NCI-H69 (cell line): ENCODE data around the gene CENPM.

ENCODE experiments used
- DNase-seq: peaks from one replicate; lab custom pipeline; 2025; lab: John Stamatoyannopoulos, UW

The CENPM gene, protein sequence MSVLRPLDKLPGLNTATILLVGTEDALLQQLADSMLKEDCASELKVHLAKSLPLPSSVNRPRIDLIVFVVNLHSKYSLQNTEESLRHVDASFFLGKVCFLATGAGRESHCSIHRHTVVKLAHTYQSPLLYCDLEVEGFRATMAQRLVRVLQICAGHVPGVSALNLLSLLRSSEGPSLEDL

DNA sequence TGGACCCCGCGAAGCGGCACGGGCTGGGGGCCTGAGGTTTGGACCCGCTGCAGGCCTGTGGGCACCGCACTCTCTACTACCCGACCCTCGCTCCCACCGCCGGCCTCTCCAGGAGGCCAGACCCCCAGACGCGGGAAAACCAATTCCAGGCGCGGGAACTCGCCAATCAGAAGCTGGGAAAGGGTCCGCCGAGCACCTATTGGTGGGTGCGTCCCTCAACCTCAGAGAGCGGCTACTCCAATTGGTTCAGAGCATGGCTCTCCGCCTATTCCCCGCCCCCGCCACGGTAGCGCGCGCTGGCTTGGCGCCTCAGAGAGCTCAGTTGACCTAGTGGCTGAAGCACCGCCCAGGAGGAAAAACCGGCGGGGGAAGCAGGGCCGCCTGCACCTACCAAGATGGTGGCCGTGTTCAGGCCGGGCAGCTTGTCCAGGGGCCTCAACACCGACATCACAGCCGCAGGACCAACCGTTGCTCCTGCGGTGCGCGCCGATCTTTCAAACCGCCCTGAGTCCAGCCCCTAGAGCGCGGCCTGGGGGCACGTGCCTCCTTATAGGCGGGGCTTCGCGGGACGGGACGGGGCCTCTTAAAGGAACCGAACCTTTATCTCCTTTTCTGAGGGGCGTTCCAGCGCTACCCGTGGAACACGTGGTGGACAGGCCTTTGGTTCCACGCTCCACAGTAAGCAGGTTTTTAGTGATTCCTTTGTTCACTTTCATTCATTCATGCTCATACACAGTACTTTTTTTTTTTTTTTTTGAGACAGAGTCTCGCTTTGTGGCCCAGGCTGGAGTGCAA lies at the start of gene CENPM:
Gene CENPM, minus strand, starts transcription at position 524 of the 795 bp plus-strand sequence. Its CDS starts 76 bp downstream, at position 448.
- peak; percentile 99 for DNase-seq

DNA sequence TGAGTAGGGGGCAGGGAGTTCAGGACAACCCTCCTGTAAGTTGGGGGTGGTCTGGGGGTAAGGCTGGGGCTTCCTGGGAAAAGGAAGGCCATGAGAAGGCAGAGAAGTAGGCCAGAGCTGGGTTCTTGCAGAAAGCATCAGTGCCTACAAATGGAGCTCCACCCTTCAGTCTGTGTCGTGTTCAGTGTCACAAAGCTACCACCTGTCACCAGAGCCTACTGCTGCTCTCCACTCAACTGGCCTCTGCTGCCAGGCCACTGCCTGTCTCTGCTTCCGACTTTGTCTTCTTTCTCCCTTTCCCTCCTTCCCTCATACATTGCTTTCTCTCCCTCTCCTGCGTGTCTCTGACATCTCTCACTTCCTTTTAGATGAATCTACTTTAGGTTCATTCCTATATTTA lies 48.3 kb upstream of the CENPM start:
- DNase-seq = no peak

DNA sequence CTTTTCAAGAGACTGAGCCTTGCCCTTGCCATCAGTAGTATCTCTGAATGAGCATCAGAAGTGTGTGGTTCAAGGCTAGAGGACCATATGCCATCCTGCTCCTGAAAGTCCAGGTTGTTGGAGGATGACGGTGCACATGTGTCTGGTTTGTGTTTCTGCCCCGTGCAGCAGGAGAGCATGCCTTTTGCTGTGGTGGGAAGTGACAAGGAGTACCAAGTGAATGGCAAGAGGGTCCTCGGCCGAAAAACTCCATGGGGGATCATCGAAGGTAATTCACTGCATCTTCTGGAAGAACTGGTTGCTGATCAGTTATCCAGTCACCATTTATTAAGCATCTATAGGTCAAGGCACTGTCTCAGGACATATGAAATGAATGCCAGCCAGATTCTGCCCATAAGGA lies 45.5 kb upstream of the CENPM start:
- DNase-seq = no peak

DNA sequence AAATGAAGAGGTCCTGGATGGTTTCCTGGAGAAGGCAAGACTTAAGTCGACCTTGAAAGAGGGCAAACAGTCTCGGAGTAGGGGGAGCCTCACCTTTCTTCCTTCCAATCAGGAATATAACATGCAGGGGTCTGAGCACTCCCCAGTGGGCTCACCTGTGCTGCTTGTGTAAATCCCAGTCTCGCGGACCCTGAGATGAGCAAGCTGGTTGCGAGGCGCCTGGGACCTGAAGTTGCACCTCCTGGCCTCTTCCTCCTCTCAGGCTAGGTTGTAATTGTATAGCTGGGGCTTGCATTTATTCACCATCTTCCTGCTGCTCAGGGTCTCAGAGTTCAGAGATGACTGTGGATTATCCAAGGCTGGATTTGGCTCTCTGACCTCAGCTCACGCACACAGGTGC lies 44.2 kb upstream of the CENPM start:
- DNase-seq = no peak

DNA sequence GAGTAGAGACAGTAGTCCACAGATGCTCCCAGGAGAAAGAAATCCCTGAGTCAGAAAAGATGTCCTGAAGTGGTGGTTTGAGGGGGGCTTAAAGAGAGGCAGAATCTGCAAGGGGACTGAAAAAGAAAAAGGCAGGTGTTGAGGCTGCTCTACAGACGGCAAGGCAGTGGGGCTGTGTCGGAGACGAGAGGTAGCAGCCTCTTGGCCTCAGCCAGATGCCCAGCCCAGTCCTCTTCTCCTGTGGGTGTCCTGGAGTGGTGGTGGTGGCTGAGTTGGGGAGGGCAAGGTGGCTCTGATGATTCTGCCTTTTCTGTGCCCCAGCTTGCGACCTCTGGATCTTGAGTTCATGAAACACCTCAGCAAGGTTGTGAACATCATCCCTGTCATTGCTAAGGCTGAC lies 42.3 kb upstream of the CENPM start:
- DNase-seq = no peak

DNA sequence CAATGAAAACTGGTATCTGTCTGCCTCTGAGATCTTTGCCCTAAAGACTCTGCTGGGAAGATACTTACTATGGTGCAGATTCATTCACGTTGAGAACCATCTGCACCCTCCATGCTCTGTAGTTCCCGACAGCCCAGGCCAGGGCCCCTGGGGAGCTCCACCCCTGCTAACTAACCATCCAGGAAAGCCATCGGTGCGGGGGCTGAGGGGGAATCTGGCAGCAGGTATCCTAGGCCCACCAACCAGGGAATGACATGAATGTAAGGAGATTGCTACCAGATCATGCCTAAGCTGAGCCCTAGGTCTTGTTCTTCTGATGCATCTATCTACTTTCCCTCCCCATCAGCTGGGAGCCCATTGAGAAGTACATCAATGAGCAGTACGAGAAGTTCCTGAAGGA lies 40.3 kb upstream of the CENPM start:
- DNase-seq = no peak

DNA sequence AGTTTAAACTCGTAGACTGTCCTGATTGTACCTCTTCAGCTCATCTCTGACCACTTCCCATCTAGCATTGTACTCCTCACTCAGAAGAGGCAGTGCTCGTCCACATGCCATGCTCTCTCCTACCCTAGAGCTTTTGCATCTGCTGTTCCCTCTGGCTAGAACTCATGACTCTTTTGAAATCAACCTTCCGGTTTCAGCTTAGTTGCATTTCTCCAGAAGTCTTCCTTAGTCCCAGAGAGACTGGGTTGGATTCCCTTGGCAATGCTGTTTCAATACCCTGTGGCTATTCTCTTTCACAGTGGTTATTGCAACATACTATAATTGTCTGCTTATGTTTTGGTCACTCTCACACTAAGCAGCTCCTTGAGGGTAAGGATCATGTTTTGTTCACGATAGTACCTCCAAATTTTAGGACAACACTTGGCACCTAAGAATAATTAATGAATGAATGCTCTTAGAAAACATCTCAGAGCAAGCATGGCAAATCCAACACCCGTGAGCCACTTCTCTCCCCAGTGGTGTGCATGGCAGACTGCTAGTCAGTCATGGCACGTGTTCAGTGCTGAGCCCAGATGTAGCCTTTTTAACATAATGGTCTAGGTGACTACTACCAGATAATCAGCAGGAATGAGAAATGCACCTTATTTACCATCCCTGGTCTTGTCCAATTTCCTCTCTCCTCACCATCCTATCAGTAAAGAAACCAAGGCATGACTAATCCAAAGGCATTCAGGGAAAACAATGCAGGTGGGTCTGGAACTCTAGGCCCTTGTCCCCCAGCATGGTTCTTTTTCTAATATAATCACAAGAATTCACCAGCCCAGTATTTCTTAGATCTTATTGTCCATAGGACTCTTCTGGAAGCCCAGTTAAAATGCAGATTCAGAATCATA lies 36.8 kb upstream of the CENPM start:
- no peak for DNase-seq

DNA sequence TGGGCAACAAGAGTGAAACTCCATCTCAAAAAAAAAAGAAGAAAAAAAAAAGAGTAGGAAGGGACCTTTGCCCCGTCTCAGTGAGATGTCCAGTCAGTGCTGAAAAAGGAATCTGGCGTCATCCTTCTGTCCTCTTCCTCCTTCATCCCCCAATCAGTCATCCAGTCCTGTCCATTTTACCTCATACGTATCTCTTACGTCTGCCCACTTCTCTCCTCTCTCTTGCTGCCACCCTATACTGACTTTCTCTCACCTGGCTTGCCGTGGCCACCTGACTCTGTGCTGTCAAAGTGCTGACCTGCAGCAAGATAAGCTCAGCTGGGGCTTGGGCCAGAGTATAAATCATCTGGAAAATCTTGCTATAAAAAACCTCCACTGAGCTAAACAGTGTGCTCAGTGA lies 35.9 kb upstream of the CENPM start:
- DNase-seq = no peak

DNA sequence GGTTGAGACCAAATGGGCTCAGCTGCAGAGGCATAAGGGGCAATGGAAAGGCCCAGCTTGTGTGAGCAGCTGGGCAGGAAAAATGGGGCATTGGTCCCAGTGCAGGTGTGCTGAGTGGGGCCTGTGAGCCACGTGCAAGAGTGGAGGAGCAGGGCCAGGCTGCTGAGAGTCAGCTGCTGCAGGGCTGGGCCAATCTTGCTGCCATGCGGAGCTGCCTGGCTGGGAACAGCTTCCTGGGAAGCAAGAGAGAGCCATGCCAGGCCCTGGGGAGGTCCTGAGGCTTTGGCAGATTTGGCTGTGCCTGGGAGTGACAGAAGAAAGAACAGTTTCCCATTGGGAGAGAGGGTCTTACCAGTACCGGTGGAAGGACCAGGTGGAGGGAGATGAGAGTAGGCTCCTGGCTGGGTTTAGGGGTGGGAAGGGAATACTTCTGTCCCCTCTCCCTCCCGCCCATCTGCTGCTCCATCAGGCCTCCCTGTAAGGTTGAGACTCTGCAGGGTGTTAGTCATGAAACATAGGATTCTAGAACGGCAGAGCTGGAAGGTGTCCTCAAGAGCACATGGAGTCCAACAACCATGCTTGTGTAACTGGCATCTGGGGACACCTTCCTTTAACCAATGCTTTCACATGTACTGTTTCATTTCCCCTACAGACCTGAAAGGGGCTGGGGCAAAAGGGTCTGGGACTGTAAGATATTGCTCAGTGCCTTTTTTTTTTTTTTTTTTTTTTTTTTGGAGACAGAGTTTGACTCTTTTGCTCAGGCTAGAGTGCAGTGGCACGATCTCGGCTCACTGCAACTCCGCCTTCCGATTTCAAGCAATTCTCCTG lies 32.7 kb upstream of the CENPM start:
- peak; percentile 12 for DNase-seq

DNA sequence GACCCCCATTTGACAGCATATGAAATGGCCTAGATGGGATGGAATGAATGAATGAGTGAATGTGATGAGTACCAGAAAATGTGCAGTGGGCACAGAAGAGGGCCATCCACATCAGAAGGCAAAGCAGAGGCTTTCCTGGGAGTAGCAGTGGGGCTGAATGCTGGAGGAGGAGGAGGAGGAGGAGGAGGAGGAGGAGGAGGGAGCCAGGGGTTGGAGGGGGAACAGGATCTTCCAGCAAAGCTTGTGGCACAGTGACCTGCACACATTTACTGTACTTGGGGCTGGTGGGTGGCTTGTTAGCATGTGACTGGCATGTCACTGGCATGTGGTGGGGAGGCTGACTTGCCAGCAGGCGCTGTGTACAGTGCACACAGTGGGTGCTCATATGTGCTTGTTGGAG lies 31.8 kb upstream of the CENPM start:
- DNase-seq = no peak

DNA sequence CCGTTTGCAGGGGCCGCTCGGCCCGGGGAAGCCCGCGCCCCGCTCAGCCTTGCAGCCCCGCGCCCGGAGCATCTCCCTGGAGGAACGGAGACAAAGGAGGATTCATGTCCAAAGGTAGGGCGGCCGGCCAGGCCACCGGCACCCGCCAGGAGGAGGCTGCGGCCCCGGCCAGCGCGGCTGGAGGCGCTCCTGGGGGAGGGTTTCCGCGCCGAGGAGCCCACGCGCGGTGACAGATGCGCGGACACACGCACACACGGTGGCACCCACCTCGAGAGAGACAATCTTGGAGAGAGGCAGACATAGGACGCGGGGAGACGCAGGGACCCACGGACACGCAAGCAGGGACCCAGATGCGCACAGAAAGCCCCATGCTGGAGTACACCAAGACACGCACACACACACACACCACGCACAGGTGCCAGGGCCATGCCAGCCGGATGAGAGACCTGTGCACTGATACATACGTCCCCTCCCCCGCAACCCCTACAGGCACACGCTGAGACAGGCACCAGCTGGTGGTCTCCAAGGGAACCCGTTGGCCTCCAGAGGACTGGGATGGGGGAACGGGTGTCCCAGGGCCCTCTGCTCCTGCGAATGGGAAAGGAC lies 30.1 kb upstream of the CENPM start:
- DNase-seq = peak; percentile 76

DNA sequence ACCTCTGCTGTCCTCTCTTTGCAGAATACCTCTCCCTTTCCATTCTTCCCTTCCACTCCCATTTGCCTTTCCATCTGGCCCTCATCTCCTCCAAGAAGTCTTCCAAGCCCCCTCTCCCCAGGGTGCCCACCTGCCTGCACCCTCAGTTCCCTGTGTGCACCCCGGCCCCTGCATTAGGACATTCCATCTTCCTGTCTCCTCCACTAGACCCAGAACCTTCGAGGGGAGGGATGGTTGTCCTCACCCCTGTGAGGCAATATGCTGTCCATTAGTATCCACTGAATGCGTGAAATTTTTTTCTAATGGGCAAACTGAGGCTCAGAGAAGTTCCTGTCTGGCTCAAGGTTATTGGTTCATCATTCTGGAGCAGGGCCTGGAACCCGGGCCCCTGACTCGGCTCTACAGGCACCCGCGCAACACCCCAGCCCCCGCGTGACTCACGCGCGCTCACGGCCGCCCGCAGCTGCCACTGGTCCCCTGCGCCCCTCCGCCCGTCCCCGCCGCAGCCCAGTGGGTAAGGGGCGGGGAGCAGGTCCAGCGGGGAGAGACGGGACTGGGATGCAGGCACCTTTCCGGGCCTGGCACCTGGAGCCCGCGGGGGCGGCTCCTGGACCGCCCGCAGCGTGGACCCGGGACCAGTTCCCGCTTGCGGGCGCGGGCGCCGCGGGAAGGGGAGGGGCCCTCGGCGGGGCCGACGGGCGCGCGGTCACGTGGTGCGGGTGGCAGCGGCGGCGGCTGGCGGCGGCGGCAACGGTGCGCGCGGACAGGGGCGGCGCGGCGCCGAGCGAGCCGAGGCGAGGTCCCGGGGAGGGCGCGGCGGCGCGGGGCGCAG lies 29.3 kb upstream of the CENPM start:
- DNase-seq = peak; percentile 79

DNA sequence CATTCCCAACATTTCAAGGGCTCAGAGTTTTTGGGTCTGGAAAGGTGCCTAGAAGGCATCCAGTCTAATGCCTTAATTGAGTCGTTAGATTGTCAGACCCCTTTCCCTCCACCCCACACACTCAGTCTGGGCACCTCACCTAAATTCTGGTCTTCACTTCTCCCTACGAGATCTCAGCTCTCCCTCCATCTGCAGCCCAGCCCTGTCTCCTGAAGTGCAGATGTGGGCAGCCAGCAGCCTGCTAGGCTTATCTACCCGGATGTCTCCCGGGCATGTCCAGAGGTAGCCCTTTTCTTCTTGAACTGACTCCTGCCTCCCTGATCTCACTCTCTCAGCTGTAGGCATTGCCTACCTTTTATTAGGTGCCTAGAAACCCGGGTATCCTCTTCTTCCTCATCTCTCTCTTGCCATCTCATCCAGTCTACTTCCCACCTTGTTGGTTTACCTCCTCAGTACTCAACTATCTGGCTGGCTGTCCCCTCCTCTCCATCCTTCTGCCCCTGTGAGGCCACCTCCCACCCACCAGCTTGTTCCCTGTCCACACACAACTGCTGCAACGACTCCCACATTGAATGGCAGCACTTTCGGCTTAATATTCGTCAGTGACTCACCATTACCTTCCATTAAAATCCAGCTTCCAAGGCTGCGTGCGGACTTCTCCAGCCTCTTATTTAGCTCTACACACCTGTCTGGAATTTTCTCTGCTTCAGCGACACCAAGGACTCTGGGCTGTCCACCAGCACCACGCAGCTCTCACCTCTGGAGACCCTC lies 28.5 kb upstream of the CENPM start:
- DNase-seq = peak; percentile 37

DNA sequence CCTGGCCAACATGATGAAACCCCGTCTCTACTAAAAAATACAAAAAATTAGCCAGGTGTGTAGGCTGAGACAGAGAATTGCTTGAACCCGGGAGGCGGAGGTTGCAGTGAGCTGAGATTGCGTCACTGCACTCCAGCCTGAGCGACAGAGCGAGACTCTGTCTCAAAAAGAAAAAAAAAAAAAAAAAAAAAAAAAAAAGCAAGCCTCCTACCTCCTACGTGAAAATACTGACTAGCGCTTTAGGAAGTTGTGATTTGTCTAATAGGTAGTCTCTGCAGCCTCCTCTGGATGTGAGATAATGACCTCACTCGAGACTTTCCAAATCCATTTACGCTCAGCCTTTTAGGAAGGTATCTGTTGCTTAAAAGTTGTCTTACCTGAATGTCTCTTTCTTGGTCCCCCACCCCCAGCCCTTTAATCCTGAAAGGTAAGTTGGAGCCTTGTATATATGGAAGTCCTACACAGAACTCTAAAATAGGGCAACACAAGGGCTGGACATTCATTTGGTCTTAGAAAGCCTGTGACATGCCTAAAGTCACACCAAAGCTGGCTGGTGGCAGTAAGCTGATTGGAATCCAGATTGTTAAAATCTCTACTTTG lies 27.8 kb upstream of the CENPM start:
- DNase-seq = no peak

DNA sequence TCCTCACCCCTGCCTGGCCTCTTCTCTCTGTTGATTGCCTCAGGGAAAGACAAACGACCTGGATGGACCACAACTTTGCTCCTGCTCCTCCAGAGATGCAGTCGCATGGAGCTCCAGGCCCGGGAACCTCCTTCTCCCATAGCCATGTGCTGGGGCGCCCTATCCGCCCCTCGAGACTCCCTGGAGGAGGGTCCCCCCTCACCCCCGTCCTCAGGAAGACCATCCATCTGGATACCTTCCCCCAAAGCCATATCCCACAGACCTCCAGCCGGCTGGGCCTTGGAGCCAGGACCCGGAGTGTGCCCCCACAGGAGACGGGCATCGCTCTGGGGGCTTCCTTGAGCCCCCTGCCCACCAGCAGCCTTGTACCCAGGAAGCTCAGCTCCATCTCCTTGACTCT lies 24.5 kb upstream of the CENPM start:
- no peak for DNase-seq

DNA sequence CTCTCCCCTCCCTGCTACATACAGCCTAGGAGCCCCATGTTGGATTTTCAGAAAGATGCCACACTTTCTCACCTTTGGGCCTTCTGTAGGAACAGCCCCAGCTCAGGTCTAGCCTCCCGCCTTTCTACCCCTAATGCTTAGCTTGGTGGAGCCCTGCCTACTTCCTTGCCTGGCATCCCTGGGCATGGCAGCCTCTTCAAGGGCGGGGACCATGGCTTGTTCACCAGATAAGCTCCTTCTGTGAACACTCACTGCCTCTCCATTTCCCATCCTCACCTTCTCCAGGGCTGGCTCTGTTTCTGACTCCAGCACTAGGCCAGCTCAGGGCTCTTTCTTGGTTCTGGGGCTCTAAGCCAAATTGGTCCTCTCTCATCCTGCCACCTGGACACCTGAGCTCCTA lies 23.6 kb upstream of the CENPM start:
- no peak for DNase-seq

DNA sequence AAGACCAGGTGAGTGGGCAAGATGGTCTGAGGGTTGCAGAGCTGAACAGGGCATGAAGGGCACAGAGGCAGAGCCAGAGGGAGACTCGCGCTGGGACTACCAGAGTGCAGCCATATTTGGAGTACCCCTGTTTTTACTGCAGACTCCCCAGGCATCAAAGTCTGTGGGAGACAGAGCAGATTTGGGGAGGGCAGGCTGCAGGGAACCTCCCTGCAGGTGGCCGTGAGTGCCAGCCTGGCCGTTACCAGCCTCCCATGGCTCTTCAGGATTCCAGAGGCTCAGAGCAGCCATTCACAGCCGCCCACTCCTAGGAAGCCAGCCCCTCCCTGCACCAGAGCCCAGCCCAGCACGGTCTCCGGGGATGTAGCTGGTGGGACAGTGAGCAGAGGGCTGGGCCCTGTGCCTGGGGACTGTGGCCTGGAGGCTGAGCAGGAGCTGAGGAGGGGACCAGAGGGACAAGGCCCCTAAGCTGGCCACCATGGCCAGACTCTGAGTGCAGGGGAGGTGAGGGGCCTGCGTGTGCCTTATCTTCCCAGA lies 22.2 kb upstream of the CENPM start, which contains the start of gene SEPTIN3:
Gene SEPTIN3, plus strand, starts transcription at position 334 of the 537 bp plus-strand sequence. CDS start 2,050 bp downstream, outside the sequence.
- DNase-seq = no peak

DNA sequence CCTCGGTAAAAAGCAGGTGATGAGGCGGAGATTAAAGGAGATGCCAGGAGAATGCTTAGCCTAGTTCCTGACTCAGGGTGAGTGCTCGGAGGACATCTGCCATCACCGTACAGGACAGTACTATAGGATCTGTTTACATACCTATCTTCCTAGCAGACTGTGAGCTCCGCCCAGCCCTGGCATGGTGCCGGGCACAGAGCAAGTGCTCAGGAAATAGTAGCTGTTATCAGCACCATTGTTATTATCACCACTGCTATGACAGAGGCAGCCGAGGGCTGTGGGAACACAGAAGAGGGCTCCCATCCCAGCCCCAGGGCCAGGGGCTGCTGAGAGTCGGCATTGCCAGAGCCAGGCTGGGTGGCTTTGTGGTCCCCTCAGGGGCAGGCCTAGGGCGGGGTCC lies 21.6 kb upstream of the CENPM start:
- DNase-seq = peak; percentile 88
